ENCODE measurements around the gene DHRS3. TPM values are rescaled to one million over a fixed set of nuclear protein-coding genes. Genes with fewer than 3 reads are reported as not detected.

DHRS3 gene
- total RNA-seq, 1 experiment from 2014 or later, result 59.4 TPM

DNA sequence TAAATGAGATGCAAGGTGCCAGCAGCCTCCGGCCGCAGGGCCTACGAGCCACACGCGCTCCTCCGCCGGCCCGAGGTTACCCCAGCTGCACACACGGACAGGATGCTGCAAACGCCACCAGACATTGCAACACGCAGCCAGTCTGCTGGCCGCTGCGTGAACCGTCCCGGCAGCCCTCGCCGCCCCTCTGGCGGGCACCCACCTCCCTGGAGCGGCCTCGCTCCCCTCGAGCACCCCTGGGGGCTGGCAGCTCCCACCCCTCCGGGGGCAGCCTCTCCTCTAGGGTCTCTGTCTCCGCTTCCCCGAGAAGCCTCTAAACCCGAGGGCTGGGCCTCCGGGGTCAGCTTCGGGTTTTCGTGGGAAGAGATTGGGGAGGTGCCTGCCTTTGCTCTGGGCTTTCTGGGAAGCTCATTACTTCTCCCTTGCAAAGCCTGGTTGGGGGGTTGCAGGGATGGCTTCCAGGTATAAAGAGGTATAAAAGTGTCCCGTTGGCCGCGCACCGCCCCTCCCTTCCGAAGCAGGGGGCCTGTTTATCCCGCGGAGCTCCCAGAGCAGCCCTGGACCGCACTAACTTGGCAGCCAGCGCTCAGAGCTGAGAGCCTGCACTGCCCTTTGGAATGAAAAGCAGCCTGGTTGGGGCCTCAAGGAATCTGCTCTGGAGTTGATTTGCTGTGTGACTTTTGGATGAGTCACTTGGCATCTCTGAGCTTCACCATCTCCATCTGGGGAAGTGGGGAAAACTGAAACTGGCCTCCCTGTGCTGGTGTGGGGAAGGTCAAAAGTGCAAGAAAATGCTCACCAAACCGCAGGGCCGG, 21.8 kb downstream of the DHRS3 start:
- ChIA-PET CTCF (interaction anchor here (0.6 to 2.4 kb wide), 2 partner anchors 23 to 436 kb away, joined by 4 to 8 read pairs; no protein-coding TSS in a partner anchor), POLR2A (no interaction called here)
- peaks cover 2% of the 10 kb centered on the region; the same call in 1 of the 2 replicates for H3K36me3 ChIP-seq (ENCODE audit: control insufficient read depth, insufficient read depth, low read length)
- Mint-ChIP-seq H3K4me3 (ENCODE audit: unreplicated experiment) (peak overlapping the region; percentile 9), H3K4me1 (ENCODE audit: low read depth, unreplicated experiment) (peaks cover 35% of the 10 kb centered on the region), H3K27me3 (ENCODE audit: insufficient read depth, unreplicated experiment) (no peaks in the 10 kb centered on the region), H3K27ac (ENCODE audit: unreplicated experiment) (no peak overlapping the region), H3K36me3 (ENCODE audit: insufficient read depth, unreplicated experiment) (peaks cover 33% of the 10 kb centered on the region), H3K9me3 (ENCODE audit: unreplicated experiment) (no peaks in the 10 kb centered on the region)
- TF ChIP-seq, protein P1, sequence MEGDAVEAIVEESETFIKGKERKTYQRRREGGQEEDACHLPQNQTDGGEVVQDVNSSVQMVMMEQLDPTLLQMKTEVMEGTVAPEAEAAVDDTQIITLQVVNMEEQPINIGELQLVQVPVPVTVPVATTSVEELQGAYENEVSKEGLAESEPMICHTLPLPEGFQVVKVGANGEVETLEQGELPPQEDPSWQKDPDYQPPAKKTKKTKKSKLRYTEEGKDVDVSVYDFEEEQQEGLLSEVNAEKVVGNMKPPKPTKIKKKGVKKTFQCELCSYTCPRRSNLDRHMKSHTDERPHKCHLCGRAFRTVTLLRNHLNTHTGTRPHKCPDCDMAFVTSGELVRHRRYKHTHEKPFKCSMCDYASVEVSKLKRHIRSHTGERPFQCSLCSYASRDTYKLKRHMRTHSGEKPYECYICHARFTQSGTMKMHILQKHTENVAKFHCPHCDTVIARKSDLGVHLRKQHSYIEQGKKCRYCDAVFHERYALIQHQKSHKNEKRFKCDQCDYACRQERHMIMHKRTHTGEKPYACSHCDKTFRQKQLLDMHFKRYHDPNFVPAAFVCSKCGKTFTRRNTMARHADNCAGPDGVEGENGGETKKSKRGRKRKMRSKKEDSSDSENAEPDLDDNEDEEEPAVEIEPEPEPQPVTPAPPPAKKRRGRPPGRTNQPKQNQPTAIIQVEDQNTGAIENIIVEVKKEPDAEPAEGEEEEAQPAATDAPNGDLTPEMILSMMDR (IDR thresholded peaks at IDR 0.05; ENCODE audit: insufficient read depth in 1 of 2, low read depth in 1 of 2, low read length in 1 of 2, severe bottlenecking in 1 of 2, unreplicated experiment in 1 of 2), result no peak
- H3K9me3 ChIP-seq, result no peaks in the 10 kb centered on the region
- no peaks in the 10 kb centered on the region for H3K27me3 ChIP-seq (replicated peaks; ENCODE audit: control insufficient read depth, insufficient read depth, low read length)
- peaks cover 12% of the 10 kb centered on the region for H3K4me1 ChIP-seq
- no TSS peak for BruUV-seq (replicated peaks)
- intact Hi-C loops (cut with micrococcal nuclease; ENCODE audit: unreplicated experiment), result no loop called here
- no peak overlapping the region for H3K4me3 ChIP-seq (ENCODE audit: low read depth, low read length)
- DNase-seq, result peak; percentile 51 to 63

DNA sequence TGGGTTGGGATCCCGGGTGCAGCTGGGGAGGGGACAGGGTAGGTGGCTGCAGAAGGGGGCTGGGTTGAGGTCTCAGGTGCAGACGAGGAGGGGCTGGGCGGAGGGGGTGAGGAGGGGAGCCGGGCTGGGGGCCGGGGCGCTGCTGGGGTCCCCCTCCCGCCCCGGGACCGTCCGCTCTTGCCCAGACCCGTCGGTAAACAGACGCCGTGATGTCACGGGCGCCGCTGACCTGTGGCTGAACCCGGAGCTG, 22.3 kb downstream of the DHRS3 start:
- H3K9me3 Mint-ChIP-seq (ENCODE audit: unreplicated experiment), result no peaks in the 10 kb centered on the region
- Histone ChIP-seq H3K9me3 (no peaks in the 10 kb centered on the region), H3K36me3 (ENCODE audit: control insufficient read depth, insufficient read depth, low read length) (no peaks in the 10 kb centered on the region), H3K27me3 (replicated peaks; ENCODE audit: control insufficient read depth, insufficient read depth, low read length) (no peaks in the 10 kb centered on the region), H3K4me1 (peaks cover 10% of the 10 kb centered on the region), H3K4me3 (ENCODE audit: low read depth, low read length) (no peak overlapping the region)
- peaks cover 34% of the 10 kb centered on the region for H3K36me3 Mint-ChIP-seq (ENCODE audit: insufficient read depth, unreplicated experiment)
- H3K4me3 Mint-ChIP-seq (ENCODE audit: unreplicated experiment), result peak overlapping the region; percentile 9
- no peak for DNase-seq
- TF ChIP-seq, protein P1 (IDR thresholded peaks at IDR 0.05; ENCODE audit: insufficient read depth in 1 of 2, low read depth in 1 of 2, low read length in 1 of 2, severe bottlenecking in 1 of 2, unreplicated experiment in 1 of 2), result no peak
- no TSS peak for BruUV-seq (replicated peaks)
- ChIA-PET POLR2A (no interaction called here), CTCF (interaction anchor here (0.6 to 2.4 kb wide), 2 partner anchors 24 to 436 kb away, joined by 4 to 8 read pairs; no protein-coding TSS in a partner anchor)
- H3K4me1 Mint-ChIP-seq (ENCODE audit: low read depth, unreplicated experiment), result peaks cover 35% of the 10 kb centered on the region
- H3K27ac Mint-ChIP-seq (ENCODE audit: unreplicated experiment), result no peak overlapping the region
- no peaks in the 10 kb centered on the region for H3K27me3 Mint-ChIP-seq (ENCODE audit: insufficient read depth, unreplicated experiment)
- intact Hi-C loops (cut with micrococcal nuclease; ENCODE audit: unreplicated experiment), result no loop called here

DNA sequence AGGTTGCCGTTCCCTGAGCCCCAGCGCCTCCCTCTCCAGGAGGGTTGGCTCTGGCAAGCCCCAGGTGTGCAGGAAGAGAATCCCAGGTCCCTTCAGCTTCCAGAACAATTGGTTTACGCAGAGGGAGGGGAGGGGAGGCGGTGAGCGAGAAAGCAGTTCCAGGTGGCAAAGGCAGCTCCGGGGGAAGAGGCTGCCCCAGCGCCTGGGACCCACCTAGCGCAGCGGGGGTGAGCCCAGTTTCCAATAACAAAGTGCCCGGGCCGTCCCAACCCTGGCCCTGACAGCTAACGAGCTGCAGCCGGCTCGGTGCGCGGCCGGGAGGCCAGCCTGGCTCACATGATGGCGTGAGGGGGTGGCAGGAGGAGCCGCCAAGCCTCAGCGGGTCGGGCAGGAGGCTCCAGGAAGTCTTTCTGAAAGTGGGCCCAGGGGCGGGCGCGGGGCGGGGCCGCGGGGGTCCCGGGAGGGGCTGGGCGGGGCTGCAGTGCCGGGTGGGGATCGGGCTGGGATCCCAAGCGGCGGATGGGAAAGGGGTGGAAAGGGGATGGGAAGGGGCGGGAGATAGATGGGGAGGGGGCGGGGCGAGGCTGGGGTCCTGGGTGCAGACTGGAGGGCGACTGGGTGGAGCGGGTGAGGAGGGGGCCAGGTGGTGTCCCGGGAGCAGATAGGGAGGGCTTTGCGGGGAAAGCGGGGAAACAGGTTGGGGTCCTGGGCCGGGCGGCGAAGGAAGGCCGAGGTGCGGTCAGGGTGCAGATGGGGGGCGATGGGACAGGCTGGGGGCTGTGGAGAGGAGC, 22.8 kb downstream of the DHRS3 start:
- Histone ChIP-seq H3K4me1 (peaks cover 10% of the 10 kb centered on the region), H3K4me3 (ENCODE audit: low read depth, low read length) (no peak overlapping the region), H3K27me3 (replicated peaks; ENCODE audit: control insufficient read depth, insufficient read depth, low read length) (no peaks in the 10 kb centered on the region), H3K9me3 (no peaks in the 10 kb centered on the region), H3K36me3 (ENCODE audit: control insufficient read depth, insufficient read depth, low read length) (no peaks in the 10 kb centered on the region)
- DNase-seq, result no peak
- Mint-ChIP-seq H3K36me3 (ENCODE audit: insufficient read depth, unreplicated experiment) (peaks cover 31% of the 10 kb centered on the region), H3K27me3 (ENCODE audit: insufficient read depth, unreplicated experiment) (no peaks in the 10 kb centered on the region), H3K9me3 (ENCODE audit: unreplicated experiment) (no peaks in the 10 kb centered on the region), H3K4me1 (ENCODE audit: low read depth, unreplicated experiment) (peaks cover 35% of the 10 kb centered on the region), H3K4me3 (ENCODE audit: unreplicated experiment) (peak overlapping the region; percentile 25), H3K27ac (ENCODE audit: unreplicated experiment) (peak overlapping the region; percentile 33)
- ChIA-PET CTCF (interaction anchor here (2.4 kb wide), 1 partner anchor 24 kb away, joined by 8 read pairs; no protein-coding TSS in a partner anchor), POLR2A (no interaction called here)
- no TSS peak for BruUV-seq (replicated peaks)
- TF ChIP-seq, protein P1 (IDR thresholded peaks at IDR 0.05; ENCODE audit: insufficient read depth in 1 of 2, low read depth in 1 of 2, low read length in 1 of 2, severe bottlenecking in 1 of 2, unreplicated experiment in 1 of 2), result no peak
- intact Hi-C loops (cut with micrococcal nuclease; ENCODE audit: unreplicated experiment), result no loop called here

Measured in Caco-2 (cell line).